MM.1S (cell line): ENCODE results near the gene FOXO3.

Source experiments
- DNase-seq: peaks from one replicate; pipeline ENCODE4 v3.0.0-alpha.2; 2015
- H2AFZ ChIP-seq: fragments of 300-600 bp; sonication (generic); 2 replicates; pipeline ENCODE4 v1.6.0; 2016; ENCODE audit warnings: antibody characterized with exemption, low read length
- H3F3A ChIP-seq: fragments of 300-600 bp; sonication (generic); 2 replicates; pipeline ENCODE4 v1.6.1; 2016; ENCODE audit warnings: mild to moderate bottlenecking, antibody characterized with exemption, low read length, moderate library complexity, mixed read lengths; ENCODE audit not compliant: insufficient read depth
- H3K27ac ChIP-seq: fragments of 300-600 bp; sonication (generic); 2 replicates; pipeline ENCODE4 v1.5.1; 2016; ENCODE audit warnings: mild to moderate bottlenecking, low read length
- H3K27me3 ChIP-seq: fragments of 300-600 bp; sonication (generic); replicated peaks from 2 replicates; pipeline ENCODE4 v1.6.0; 2016; ENCODE audit warnings: low read length; ENCODE audit not compliant: insufficient read depth
- H3K36me3 ChIP-seq: fragments of 300-600 bp; sonication (generic); replicated peaks from 2 replicates; pipeline ENCODE4 v1.6.1; 2016; ENCODE audit warnings: mild to moderate bottlenecking, low read length, mixed read lengths; ENCODE audit not compliant: insufficient read depth
- H3K4me1 ChIP-seq: fragments of 300-600 bp; sonication (generic); 2 replicates; pipeline ENCODE4 v1.6.1; 2016; ENCODE audit warnings: low read length, mixed read lengths
- H3K4me2 ChIP-seq: fragments of 300-600 bp; sonication (generic); 2 replicates; pipeline ENCODE4 v1.6.0; 2016; ENCODE audit warnings: low read depth, low read length
- H3K4me3 ChIP-seq: fragments of 300-600 bp; sonication (generic); 2 replicates; pipeline ENCODE4 v1.5.1; 2016; ENCODE audit warnings: low read length, mixed read lengths
- H3K79me2 ChIP-seq: fragments of 300-600 bp; sonication (generic); 2 replicates; pipeline ENCODE4 v1.6.1; 2016; ENCODE audit warnings: mixed run types, low read length, mixed read lengths
- H3K9ac ChIP-seq: fragments of 300-600 bp; sonication (generic); 2 replicates; pipeline ENCODE4 v1.6.1; 2016; ENCODE audit warnings: low read length, mixed read lengths
- H3K9me2 ChIP-seq: fragments of 300-600 bp; sonication (generic); replicated peaks from 2 replicates; pipeline ENCODE4 v1.6.1; 2016; ENCODE audit warnings: mild to moderate bottlenecking, low read length, mixed read lengths; ENCODE audit not compliant: insufficient read depth
- H3K9me3 ChIP-seq: fragments of 300-600 bp; sonication (generic); replicated peaks from 2 replicates; pipeline ENCODE4 v1.6.1; 2016; ENCODE audit warnings: mild to moderate bottlenecking, low read length, mixed read lengths; ENCODE audit not compliant: insufficient read depth
- H4K20me1 ChIP-seq: fragments of 300-600 bp; sonication (generic); 2 replicates; pipeline ENCODE4 v1.6.1; 2016; ENCODE audit warnings: mild to moderate bottlenecking, low read length, moderate library complexity, mixed read lengths; ENCODE audit not compliant: insufficient read depth
- CTCF ChIP-seq: fragments of 300-600 bp; sonication (generic); IDR thresholded peaks from 2 replicates; pipeline ENCODE4 v1.5.1; 2016; ENCODE audit warnings: antibody characterized with exemption, low read length, mixed read lengths
- EZH2 ChIP-seq: fragments of 300-600 bp; sonication (generic); optimal IDR thresholded peaks from 2 replicates; pipeline ENCODE3; 2017; ENCODE audit warnings: low read depth, mild to moderate bottlenecking, antibody characterized with exemption, low read length, mixed read lengths
- EZH2phosphoT487 ChIP-seq: fragments of 300-600 bp; sonication (generic); IDR thresholded peaks from 2 replicates; pipeline ENCODE4 v1.6.1; 2018; ENCODE audit warnings: antibody characterized with exemption, low read length

The FOXO3 gene

GRCh38 chr6:108612852-108613251 lies 52.1 kb downstream of the FOXO3 start:
- H3K4me2 ChIP-seq = peak overlapping the region; percentile 65
- no peak overlapping the region for H2AFZ ChIP-seq
- DNase-seq = no peak
- no peaks in the 10 kb centered on the region for H3K9me3 ChIP-seq
- H3K9me2 ChIP-seq = no peaks in the 10 kb centered on the region
- H3K4me1 ChIP-seq = peaks cover 53% of the 10 kb centered on the region
- H3K27ac ChIP-seq = peak overlapping the region; percentile 97
- H4K20me1 ChIP-seq = no peaks in the 10 kb centered on the region
- H3K36me3 ChIP-seq = no peaks in the 10 kb centered on the region; the same call in 1 of the 2 replicates
- peaks cover 87% of the 10 kb centered on the region for H3F3A ChIP-seq
- peak overlapping the region; percentile 76 for H3K9ac ChIP-seq
- H3K4me3 ChIP-seq = peak overlapping the region; percentile 36
- H3K27me3 ChIP-seq = no peaks in the 10 kb centered on the region
- TF ChIP-seq EZH2phosphoT487 = no peak
- TF ChIP-seq CTCF = no peak
- no peak for TF ChIP-seq EZH2
- peaks cover 100% of the 10 kb centered on the region for H3K79me2 ChIP-seq

- no peak for DNase-seq
These were observed 55.8 kb downstream of the FOXO3 start for GRCh38 chr6:108616544-108616943.

GRCh38 chr6:108616973-108617372 lies 56.3 kb downstream of the FOXO3 start:
- Histone ChIP-seq H3K4me2 (peak overlapping the region; percentile 88), H4K20me1 (no peaks in the 10 kb centered on the region), H3K27me3 (no peaks in the 10 kb centered on the region), H3K79me2 (peaks cover 100% of the 10 kb centered on the region), H3K36me3 (no peaks in the 10 kb centered on the region; the same call in 1 of the 2 replicates), H2AFZ (no peak overlapping the region), H3K27ac (peak overlapping the region; percentile 97), H3K9me2 (no peaks in the 10 kb centered on the region), H3K4me3 (peak overlapping the region; percentile 45), H3K4me1 (peaks cover 63% of the 10 kb centered on the region), H3K9ac (peak overlapping the region; percentile 90), H3F3A (peaks cover 87% of the 10 kb centered on the region), H3K9me3 (no peaks in the 10 kb centered on the region)
- no peak for TF ChIP-seq EZH2
- no peak for TF ChIP-seq CTCF
- no peak for TF ChIP-seq EZH2phosphoT487
- no peak for DNase-seq

More at GRCh38 chr6:108616544-108616943, 55.8 kb downstream of the FOXO3 start:
- Histone ChIP-seq H2AFZ (no peak overlapping the region), H3K79me2 (peaks cover 100% of the 10 kb centered on the region), H4K20me1 (no peaks in the 10 kb centered on the region), H3K9me2 (no peaks in the 10 kb centered on the region), H3K4me2 (peak overlapping the region; percentile 88), H3K4me3 (peak overlapping the region; percentile 45), H3K4me1 (peaks cover 64% of the 10 kb centered on the region), H3K9ac (peak overlapping the region; percentile 90), H3K36me3 (no peaks in the 10 kb centered on the region; the same call in 1 of the 2 replicates), H3K27me3 (no peaks in the 10 kb centered on the region), H3F3A (peaks cover 87% of the 10 kb centered on the region), H3K9me3 (no peaks in the 10 kb centered on the region), H3K27ac (peak overlapping the region; percentile 97)
- TF ChIP-seq EZH2 (no peak), CTCF (no peak), EZH2phosphoT487 (no peak)
